Gastrocnemius medialis (tissue), 4 donors: ENCODE measurements around the gene IL3RA.

Experiments used
- POLR2A ChIP-seq, 2 donors: fragments of 450-650 bp; IDR thresholded peaks; one replicate each; pipeline ENCODE4 v1.6.1; 2017; ENCODE audit warnings: antibody characterized with exemption in 2 of 2, mild to moderate bottlenecking in 2 of 2, moderate library complexity in 2 of 2
- TF ChIP-seq, protein P1 (sequence below), 5 experiments: fragments of 450-650 bp in 3 of 5; fragments of 200-600 bp in 2 of 5; sonication (generic) in 2 of 5; IDR thresholded peaks in 4 of 5; conservative IDR thresholded peaks in 1 of 5; 1 replicate in 4 of 5; 2 replicates in 1 of 5; pipeline ENCODE4 v1.5.1; 2016 to 2019; ENCODE audit warnings: antibody characterized with exemption in 5 of 5, mild to moderate bottlenecking in 3 of 5, moderate library complexity in 3 of 5

DNA sequence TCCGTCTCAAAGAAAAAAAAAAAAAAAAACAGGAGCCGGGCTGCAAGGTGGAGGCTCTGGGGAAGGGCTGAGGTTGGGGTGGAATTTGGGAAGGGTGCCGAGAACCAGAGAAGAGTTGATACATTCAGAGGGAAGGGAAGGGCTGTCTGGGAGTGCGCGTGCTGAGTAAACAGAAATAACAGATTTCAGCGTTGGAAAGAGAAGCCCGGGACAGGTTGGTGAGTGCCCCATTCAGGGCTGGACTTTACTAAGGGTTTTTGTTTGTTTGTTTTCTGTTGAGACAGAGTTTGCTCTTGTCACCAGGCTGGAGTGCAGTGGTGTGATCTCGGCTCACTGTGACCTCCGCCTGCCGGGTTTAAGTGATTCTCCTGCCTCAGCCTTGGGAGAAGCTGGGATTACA is 1.7 kb upstream of the IL3RA start:
- TF ChIP-seq, protein P1, sequence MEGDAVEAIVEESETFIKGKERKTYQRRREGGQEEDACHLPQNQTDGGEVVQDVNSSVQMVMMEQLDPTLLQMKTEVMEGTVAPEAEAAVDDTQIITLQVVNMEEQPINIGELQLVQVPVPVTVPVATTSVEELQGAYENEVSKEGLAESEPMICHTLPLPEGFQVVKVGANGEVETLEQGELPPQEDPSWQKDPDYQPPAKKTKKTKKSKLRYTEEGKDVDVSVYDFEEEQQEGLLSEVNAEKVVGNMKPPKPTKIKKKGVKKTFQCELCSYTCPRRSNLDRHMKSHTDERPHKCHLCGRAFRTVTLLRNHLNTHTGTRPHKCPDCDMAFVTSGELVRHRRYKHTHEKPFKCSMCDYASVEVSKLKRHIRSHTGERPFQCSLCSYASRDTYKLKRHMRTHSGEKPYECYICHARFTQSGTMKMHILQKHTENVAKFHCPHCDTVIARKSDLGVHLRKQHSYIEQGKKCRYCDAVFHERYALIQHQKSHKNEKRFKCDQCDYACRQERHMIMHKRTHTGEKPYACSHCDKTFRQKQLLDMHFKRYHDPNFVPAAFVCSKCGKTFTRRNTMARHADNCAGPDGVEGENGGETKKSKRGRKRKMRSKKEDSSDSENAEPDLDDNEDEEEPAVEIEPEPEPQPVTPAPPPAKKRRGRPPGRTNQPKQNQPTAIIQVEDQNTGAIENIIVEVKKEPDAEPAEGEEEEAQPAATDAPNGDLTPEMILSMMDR (IDR thresholded peaks at IDR 0.05 in 4 of 5, conservative IDR thresholded peaks at IDR 0.05 in 1 of 5): no peak
- TF ChIP-seq POLR2A (IDR thresholded peaks at IDR 0.05): no peak
